Heart right ventricle (tissue), 16 donors: Measurements from ENCODE around the gene RHOV. TPM values are rescaled to one million over a fixed set of nuclear protein-coding genes. Genes with fewer than 3 reads are reported as not detected.

Source experiments
- ATAC-seq, 8 donors: fragments of 200-7000 bp; cut with Tn5 transposase; one replicate each; pipeline ENCODE4 v1.9.1; 2020; ENCODE audit warnings: mild to moderate bottlenecking in 8 of 8, moderate library complexity in 8 of 8, moderate number of reproducible peaks in 1 of 8
- DNase-seq, 2 donors: peaks; one replicate each; pipeline ENCODE4 v3.0.0-alpha.2; 2020
- H3K27ac ChIP-seq, 10 donors: fragments of 200-600 bp; sonication (generic) in 2 of 10; one replicate each; pipeline versions ENCODE4 v1.5.0 to v1.8.0; 2020 to 2022; ENCODE audit warnings: mild to moderate bottlenecking in 3 of 10
- H3K27me3 ChIP-seq, 7 donors: fragments of 200-600 bp; one replicate each; pipeline ENCODE4 v1.8.0; 2021 to 2022; ENCODE audit warnings: mild to moderate bottlenecking in 2 of 7
- H3K36me3 ChIP-seq, 9 donors: fragments of 200-600 bp; sonication (generic) in 1 of 9; one replicate each; pipeline versions ENCODE4 v1.5.0 to v1.8.0; 2020 to 2022; ENCODE audit warnings: mild to moderate bottlenecking in 2 of 9
- H3K4me1 ChIP-seq, 9 donors: fragments of 200-600 bp; sonication (generic) in 1 of 9; one replicate each; pipeline versions ENCODE4 v1.5.0 to v1.8.0; 2020 to 2022; ENCODE audit warnings: mild to moderate bottlenecking in 4 of 9
- H3K4me3 ChIP-seq, 10 donors: fragments of 200-600 bp; sonication (generic) in 2 of 10; one replicate each; pipeline versions ENCODE4 v1.5.0 to v1.8.0; 2020 to 2022; ENCODE audit warnings: mild to moderate bottlenecking in 7 of 10, moderate library complexity in 2 of 10
- H3K9me3 ChIP-seq, 11 donors: fragments of 200-600 bp in 10 of 11; sonication (generic) in 2 of 11; one replicate each; pipeline versions ENCODE4 v1.5.0 to v1.8.0; 2013 to 2022; ENCODE audit warnings: mild to moderate bottlenecking in 2 of 11, control low read depth in 1 of 11, moderate library complexity in 1 of 11
- WGBS, 2 donors: extraction: QIAGEN DNeasy Blood & Tissue Kit; methylation state at CpG; one replicate each; pipeline ENCODE4 v1.1.7; 2013; ENCODE audit warnings: inconsistent platforms in 1 of 2; 5-methylcytosine and 5-hydroxymethylcytosine counted together
- intact Hi-C, 10 donors: fragments of 100-400 bp; cut with DNase I; formaldehyde crosslinking; loops; one replicate each; pipeline versions ENCODE4 v1.11.1 to v1.14.2; 2022
- polyA plus RNA-seq, 2 donors: library from polyadenylated mRNA; stranded (reverse); fragments of 200-250 nt; gene quantifications; one replicate each; pipeline ENCODE4 v1.2.3, GENCODE V29; 2013
- total RNA-seq, 10 donors: library from RNA; stranded (reverse); fragmentation: NEBNext Ultra II Directional in 3 of 10; extraction: Animal tissue kit (Norgen Biotek cat#: 25700) in 3 of 10; gene quantifications; one replicate each; pipeline versions ENCODE4 v1.2.1 to v1.2.4, GENCODE V29; 2021 to 2023
- TF ChIP-seq, protein P1 (sequence below), 9 donors: fragments of 200-600 bp; sonication (generic) in 2 of 9; IDR thresholded peaks; one replicate each; pipeline versions ENCODE4 v1.5.0 to v1.8.0; 2021 to 2022; ENCODE audit warnings: antibody characterized with exemption in 9 of 9, mild to moderate bottlenecking in 5 of 9, moderate library complexity in 1 of 9
- donor health status: Arrhythmogenic right ventricular cardiomyopathy.
- donor health status: ischemic (EF 13 %, LVEDD 7.1; RV severe dilation, severe dysfunction).
- donor health status: healthy with polysubstance abuse.
- donor health status: DM: no; HTN: yes; CAD: no.
- donor health status: DM: no; HTN: no; CAD: no.
- donor health status: ischemic (EF 25% LVEDD 6.9; RV normal size, moderate dysfunction).
- donor health status: ischemic (EF 25% LVEDD 5.7; RV mildly dilated, moderate dysfunction).
- donor health status: healthy.
- donor health status: DM: yes; HTN: yes; CAD: no.
- donor health status: Ischemic cardiomyopathy.
- donor health status: ischemic (EF 35%, LVEDD 5.7; RV mildly dilated, moderate dysfunction).
- donor health status: nonischemic (EF 11% LVEDD 7.7; RV severe dilation, severe dysfunction).
- donor health status: DM: yes; HTN: yes; CAD: no.
- donor health status: PGD.
- donor health status: ischemic (EF 29% LVEDD 5.4; RV normal size, mild dysfunction).
- donor health status: nonischemic (EF 23%, LVEDD 6.1; RV moderate dilation, normal function).

The RHOV gene
- total and polyA plus RNA-seq, 12 donors = 0.03 TPM; not detected in 11

DNA sequence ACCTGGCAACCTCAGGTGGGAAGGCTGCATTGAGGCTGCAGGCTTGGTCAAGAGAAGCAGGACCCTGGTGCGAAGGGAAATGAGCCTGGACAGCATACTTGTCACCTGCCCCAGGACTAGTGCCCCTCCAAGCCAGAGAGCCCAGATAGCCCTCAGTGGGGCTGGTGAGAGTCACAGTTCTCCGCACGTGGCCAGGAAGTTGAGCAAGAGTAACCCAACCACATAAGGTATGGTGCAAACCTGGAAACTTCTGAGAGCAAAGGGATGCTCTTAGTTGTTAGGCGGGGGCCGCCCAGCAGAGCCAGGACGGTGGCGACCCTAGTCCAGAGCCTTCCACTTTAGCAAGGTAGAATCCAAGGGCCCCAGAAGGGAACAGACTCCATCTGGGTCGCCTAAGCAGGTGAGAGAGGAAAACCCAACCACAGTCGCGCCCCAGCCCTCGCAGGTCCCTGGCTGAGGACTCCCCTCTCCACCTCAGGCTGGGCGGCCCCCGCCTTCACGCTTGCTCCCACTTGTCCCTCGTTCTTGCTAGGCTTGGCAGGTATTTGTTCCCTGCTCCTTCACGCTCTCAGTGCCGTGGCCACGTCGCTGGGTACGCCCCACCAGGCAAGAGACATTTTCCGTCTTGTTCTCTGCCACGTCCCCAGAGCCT, 19.1 kb upstream of the RHOV start:
- peaks cover 0 to 27% (median 17%) of the 10 kb centered on the region in 9 donors for H3K36me3 ChIP-seq
- H3K9me3 ChIP-seq = no peaks in the 10 kb centered on the region
- WGBS, 2 donors = 85% methylated on average over 22 of the region's 22 CpGs
- TF ChIP-seq, protein P1, sequence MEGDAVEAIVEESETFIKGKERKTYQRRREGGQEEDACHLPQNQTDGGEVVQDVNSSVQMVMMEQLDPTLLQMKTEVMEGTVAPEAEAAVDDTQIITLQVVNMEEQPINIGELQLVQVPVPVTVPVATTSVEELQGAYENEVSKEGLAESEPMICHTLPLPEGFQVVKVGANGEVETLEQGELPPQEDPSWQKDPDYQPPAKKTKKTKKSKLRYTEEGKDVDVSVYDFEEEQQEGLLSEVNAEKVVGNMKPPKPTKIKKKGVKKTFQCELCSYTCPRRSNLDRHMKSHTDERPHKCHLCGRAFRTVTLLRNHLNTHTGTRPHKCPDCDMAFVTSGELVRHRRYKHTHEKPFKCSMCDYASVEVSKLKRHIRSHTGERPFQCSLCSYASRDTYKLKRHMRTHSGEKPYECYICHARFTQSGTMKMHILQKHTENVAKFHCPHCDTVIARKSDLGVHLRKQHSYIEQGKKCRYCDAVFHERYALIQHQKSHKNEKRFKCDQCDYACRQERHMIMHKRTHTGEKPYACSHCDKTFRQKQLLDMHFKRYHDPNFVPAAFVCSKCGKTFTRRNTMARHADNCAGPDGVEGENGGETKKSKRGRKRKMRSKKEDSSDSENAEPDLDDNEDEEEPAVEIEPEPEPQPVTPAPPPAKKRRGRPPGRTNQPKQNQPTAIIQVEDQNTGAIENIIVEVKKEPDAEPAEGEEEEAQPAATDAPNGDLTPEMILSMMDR (IDR thresholded peaks at IDR 0.05) = no peak
- DNase-seq (peak in 1 of 2 donors; percentile 26), ATAC-seq (peak in 1 of 8 donors; percentile 4)
- H3K4me3 ChIP-seq = peak overlapping the region in 4 of 10 donors; percentile 81 to 99 (median 90)
- H3K27ac ChIP-seq = peak overlapping the region in 5 of 10 donors; percentile 82 to 95 (median 87)
- H3K4me1 ChIP-seq = peaks cover 0 to 30% (median 20%) of the 10 kb centered on the region in 9 donors
- intact Hi-C loops = loop anchor here in 8 of 10 donors (2.0 to 10.0 kb wide), 12 partner anchors 36 to 301 kb away; partner anchors contain the start of genes KNL1 (in 5 of the 8), DNAJC17 (in 1 of the 8), INO80 (in 1 of the 8) and RAD51 (in 1 of the 8)
- H3K27me3 ChIP-seq = no peaks in the 10 kb centered on the region

DNA sequence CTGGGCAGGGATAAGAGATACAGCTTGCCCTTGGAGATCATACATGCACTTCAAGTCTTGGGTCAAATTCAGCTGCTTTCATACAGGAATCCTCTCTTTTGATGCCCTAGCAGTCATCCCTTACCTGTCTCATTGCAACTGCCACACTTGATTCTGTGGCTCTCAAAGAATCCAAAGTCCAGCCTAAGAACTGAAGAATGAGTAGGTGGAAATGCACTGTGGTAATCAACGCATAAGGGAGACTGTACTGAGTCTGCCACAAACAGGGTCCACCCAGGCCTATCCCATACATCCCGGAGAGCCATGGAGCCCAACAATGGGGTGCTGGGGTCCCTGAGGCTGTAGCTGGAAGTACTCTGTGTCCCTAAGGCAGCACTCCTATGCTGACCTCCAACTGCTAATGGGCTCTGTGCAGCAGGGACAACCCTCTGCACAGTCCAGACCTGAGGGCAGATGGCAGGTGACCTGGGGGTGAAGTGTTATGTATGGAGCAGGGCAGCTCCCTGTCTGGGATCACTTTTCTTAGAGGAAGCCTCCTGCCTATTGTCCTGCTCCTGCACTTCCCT, 18.5 kb upstream of the RHOV start:
- H3K27me3 ChIP-seq = no peaks in the 10 kb centered on the region
- no peak overlapping the region for H3K4me3 ChIP-seq
- peaks cover 0 to 30% (median 20%) of the 10 kb centered on the region in 9 donors for H3K4me1 ChIP-seq
- WGBS, 2 donors = 91 to 92% methylated on average over 2 of the region's 2 CpGs
- H3K9me3 ChIP-seq = no peaks in the 10 kb centered on the region
- TF ChIP-seq, protein P1 (IDR thresholded peaks at IDR 0.05) = no peak
- H3K27ac ChIP-seq = no peak overlapping the region
- ATAC-seq = no peak
- intact Hi-C loops = loop anchor here in 8 of 10 donors (2.0 to 10.0 kb wide), 12 partner anchors 35 to 300 kb away; partner anchors contain the start of genes KNL1 (in 5 of the 8), DNAJC17 (in 1 of the 8), INO80 (in 1 of the 8) and RAD51 (in 1 of the 8)
- DNase-seq = no peak
- H3K36me3 ChIP-seq = peaks cover 0 to 21% (median 14%) of the 10 kb centered on the region in 9 donors

DNA sequence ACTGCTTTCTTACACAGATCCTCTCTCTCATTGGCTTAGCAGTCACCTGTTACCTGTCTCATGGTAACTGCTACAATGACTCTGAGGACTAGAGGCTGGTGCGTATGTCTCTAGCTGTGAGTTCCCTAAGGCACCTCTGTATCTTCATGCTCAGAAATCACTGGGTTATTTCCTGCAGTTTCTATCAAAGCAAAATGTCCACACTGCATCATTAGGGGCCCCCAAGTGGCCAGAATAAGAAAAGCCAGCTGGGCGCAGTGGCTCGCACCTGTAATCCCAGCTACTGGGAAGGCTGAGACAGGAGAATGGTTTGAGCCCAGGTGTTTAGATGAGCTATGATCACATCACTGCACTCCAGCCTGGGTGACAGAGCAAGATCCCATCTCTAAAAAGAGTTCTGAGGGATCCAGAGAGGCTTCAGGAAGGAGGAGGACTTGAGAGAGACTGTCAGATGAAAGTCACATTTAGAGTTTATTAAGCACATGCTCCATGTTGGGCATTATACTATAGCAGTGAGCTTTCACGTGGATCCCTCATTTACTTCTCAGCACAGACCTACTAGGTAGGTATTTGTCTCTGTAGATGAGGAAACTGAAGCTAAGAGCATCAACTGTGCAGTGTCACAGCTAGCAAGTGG, 17.9 kb upstream of the RHOV start:
- H3K36me3 ChIP-seq = peaks cover 0 to 15% (median 10%) of the 10 kb centered on the region in 9 donors
- H3K4me1 ChIP-seq = peaks cover 0 to 30% (median 20%) of the 10 kb centered on the region in 9 donors
- 14 to 16% methylated on average over 4 of the region's 4 CpGs for WGBS, 2 donors
- H3K27ac ChIP-seq = no peak overlapping the region
- intact Hi-C loops = loop anchor here in 9 of 10 donors (2.0 to 10.0 kb wide), 12 partner anchors 35 to 300 kb away; partner anchors contain the start of genes KNL1 (in 5 of the 9), DNAJC17 (in 1 of the 9), INO80 (in 1 of the 9) and RAD51 (in 1 of the 9)
- H3K9me3 ChIP-seq = no peaks in the 10 kb centered on the region
- ATAC-seq (no peak), DNase-seq (no peak)
- H3K27me3 ChIP-seq = no peaks in the 10 kb centered on the region
- H3K4me3 ChIP-seq = no peak overlapping the region
- TF ChIP-seq, protein P1 (IDR thresholded peaks at IDR 0.05) = peak; percentile 24 to 69 (median 63)

DNA sequence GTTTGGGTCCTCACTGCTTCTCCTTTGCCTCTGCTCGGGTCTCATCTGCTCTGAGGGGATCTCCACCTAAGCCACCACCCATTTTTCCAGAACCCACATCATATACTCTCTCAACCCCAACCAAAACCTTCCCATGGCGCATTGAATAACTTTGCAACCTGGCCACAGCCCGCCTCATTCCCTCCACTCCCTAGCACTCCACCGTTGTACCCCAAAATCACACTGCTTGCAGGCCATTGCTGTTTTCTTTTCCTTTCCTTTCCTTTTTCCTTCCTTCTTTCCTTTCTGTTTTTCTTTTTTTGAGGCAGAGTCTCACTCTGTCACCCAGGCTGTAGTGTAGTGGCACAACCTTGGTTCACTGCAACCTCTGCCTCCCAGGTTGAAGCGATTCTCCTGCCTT, 17.1 kb upstream of the RHOV start:
- Histone ChIP-seq H3K27me3 (no peaks in the 10 kb centered on the region), H3K4me3 (no peak overlapping the region), H3K4me1 (peaks cover 0 to 26% (median 20%) of the 10 kb centered on the region in 9 donors), H3K9me3 (no peaks in the 10 kb centered on the region), H3K27ac (no peak overlapping the region), H3K36me3 (peaks cover 0 to 7% (median 4%) of the 10 kb centered on the region in 9 donors)
- no peak for ATAC-seq
- TF ChIP-seq, protein P1 (IDR thresholded peaks at IDR 0.05) = no peak
- WGBS, 2 donors = 89% methylated on average over 5 of the region's 5 CpGs
- no peak for DNase-seq
- intact Hi-C loops = loop anchor here in 9 of 10 donors (2.0 to 10.0 kb wide), 11 partner anchors 34 to 299 kb away; partner anchors contain the start of genes KNL1 (in 5 of the 9), DNAJC17 (in 1 of the 9), INO80 (in 1 of the 9) and RAD51 (in 1 of the 9)
